OCI-LY3 (cell line): ENCODE results near the gene MOGAT2.

Experiments
- EZH2phosphoT487 ChIP-seq: fragments of 200-600 bp; shearing (Covaris generic); IDR thresholded peaks from 2 replicates; pipeline ENCODE4 v1.6.1; 2018; ENCODE audit warnings: antibody characterized with exemption, mixed run types, low read depth
- TF ChIP-seq, protein P1 (sequence below): fragments of 200-600, 300-600 bp; sonication (generic); IDR thresholded peaks from 2 replicates; pipeline ENCODE4 v1.5.1; 2014; ENCODE audit warnings: antibody characterized with exemption, low read length, low read depth

DNA sequence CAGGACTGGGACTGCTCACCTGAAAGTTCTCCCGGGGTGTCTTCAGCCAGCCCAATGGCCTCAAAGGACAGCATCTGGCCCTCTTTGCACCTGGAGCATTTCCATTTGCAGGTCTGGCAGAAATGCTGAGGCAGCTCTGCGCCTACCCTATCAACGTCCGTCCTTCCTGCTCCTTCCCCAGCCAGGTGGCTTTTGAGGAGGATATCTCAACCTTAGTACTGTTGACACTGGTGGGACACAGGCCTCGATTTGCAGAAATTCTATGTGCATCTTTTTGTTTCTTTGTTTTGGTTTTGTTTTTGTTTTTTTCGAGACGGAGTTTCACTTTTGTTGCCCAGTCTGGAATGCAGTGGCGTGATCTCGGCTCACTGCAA lies 5.0 kb downstream of the MOGAT2 start:
- TF ChIP-seq, protein P1, sequence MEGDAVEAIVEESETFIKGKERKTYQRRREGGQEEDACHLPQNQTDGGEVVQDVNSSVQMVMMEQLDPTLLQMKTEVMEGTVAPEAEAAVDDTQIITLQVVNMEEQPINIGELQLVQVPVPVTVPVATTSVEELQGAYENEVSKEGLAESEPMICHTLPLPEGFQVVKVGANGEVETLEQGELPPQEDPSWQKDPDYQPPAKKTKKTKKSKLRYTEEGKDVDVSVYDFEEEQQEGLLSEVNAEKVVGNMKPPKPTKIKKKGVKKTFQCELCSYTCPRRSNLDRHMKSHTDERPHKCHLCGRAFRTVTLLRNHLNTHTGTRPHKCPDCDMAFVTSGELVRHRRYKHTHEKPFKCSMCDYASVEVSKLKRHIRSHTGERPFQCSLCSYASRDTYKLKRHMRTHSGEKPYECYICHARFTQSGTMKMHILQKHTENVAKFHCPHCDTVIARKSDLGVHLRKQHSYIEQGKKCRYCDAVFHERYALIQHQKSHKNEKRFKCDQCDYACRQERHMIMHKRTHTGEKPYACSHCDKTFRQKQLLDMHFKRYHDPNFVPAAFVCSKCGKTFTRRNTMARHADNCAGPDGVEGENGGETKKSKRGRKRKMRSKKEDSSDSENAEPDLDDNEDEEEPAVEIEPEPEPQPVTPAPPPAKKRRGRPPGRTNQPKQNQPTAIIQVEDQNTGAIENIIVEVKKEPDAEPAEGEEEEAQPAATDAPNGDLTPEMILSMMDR, result no peak
- no peak for TF ChIP-seq EZH2phosphoT487
